ENCODE results near the gene APLP2.

DNA sequence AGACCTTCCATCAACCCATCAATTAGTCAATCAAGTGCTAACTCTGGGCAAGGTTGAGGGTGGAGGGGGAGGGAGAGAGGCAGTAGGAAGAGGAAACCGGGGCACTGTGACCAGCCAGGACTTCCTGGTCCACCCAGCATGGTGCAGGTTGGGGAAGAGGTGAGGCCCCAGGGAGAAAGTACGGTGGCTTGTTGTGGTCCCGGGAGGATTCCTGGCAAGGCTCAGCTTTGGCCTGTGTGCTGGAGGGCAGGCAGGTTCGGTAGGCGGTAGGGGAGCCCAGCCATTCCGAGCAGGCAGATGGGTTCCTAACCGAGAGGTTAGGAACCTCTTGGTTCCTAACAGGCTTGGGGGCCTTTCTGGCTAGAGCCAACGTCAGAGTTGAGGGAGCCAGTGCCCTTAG lies 100.7 kb downstream of the APLP2 start:
- TF ChIP-seq BACH2 (CRISPR knock-in tag; IDR thresholded peaks at IDR 0.05; ENCODE audit: borderline replicate concordance) = no peak
- TF ChIP-seq, protein P1, sequence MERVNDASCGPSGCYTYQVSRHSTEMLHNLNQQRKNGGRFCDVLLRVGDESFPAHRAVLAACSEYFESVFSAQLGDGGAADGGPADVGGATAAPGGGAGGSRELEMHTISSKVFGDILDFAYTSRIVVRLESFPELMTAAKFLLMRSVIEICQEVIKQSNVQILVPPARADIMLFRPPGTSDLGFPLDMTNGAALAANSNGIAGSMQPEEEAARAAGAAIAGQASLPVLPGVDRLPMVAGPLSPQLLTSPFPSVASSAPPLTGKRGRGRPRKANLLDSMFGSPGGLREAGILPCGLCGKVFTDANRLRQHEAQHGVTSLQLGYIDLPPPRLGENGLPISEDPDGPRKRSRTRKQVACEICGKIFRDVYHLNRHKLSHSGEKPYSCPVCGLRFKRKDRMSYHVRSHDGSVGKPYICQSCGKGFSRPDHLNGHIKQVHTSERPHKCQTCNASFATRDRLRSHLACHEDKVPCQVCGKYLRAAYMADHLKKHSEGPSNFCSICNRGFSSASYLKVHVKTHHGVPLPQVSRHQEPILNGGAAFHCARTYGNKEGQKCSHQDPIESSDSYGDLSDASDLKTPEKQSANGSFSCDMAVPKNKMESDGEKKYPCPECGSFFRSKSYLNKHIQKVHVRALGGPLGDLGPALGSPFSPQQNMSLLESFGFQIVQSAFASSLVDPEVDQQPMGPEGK (CRISPR knock-in tag; IDR thresholded peaks at IDR 0.05; ENCODE audit: borderline replicate concordance) = no peak
- TF ChIP-seq ESRRG (CRISPR knock-in tag; IDR thresholded peaks at IDR 0.05) = no peak

Data from SK-N-SH treated with all-trans-retinoic acid at 6 μM for 48 hours (cell line).